Right lobe of liver (tissue), 4 donors: ENCODE measurements around the gene FBXO3.

Source experiments
- POLR2A ChIP-seq: fragments of 450-650 bp; IDR thresholded peaks from one replicate; pipeline ENCODE4 v1.6.1; 2017; ENCODE audit warnings: antibody characterized with exemption, mild to moderate bottlenecking
- TF ChIP-seq, protein P1 (sequence below), 4 donors: fragments of 200-600 bp in 3 of 4; fragments of 450-650 bp in 1 of 4; IDR thresholded peaks; one replicate each; pipeline versions ENCODE4 v1.5.1 to v1.8.0; 2016 to 2022; ENCODE audit warnings: antibody characterized with exemption in 4 of 4, mild to moderate bottlenecking in 2 of 4
- donor health status: DM: no; HTN: no; CAD: no.
- donor health status: DM: no; HTN: no; CAD: no.
- donor health status: DM: no; HTN: yes; CAD: no.

DNA sequence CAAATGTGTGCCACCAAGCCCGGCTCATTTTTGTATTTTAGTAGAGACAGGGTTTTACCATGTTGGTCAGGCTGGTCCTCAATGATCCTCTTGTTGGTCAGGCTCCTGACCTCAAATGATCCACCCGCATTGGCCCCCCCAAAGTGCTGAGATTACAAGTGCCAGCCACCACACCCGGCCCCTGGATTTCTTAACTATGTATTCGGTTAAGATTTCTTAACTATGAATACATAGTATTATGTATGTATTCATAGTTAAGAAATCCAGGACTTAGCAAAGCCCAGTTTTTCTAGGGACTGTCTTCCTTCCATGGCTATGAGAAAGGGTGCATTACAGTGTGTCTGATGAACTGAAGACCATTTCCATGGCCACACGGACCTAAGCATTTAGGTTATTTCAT lies 75.4 kb downstream of the FBXO3 start:
- TF ChIP-seq, protein P1, sequence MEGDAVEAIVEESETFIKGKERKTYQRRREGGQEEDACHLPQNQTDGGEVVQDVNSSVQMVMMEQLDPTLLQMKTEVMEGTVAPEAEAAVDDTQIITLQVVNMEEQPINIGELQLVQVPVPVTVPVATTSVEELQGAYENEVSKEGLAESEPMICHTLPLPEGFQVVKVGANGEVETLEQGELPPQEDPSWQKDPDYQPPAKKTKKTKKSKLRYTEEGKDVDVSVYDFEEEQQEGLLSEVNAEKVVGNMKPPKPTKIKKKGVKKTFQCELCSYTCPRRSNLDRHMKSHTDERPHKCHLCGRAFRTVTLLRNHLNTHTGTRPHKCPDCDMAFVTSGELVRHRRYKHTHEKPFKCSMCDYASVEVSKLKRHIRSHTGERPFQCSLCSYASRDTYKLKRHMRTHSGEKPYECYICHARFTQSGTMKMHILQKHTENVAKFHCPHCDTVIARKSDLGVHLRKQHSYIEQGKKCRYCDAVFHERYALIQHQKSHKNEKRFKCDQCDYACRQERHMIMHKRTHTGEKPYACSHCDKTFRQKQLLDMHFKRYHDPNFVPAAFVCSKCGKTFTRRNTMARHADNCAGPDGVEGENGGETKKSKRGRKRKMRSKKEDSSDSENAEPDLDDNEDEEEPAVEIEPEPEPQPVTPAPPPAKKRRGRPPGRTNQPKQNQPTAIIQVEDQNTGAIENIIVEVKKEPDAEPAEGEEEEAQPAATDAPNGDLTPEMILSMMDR (IDR thresholded peaks at IDR 0.05) = no peak
- no peak for TF ChIP-seq POLR2A
